CD4-positive, alpha-beta T cell treated with Interleukin-17A for 1 hour (primary cell): ENCODE measurements around the gene HM13.
"Not testable (repeated sequence)": the region's sequence is repeated elsewhere in the genome, so short reads cannot be mapped to it uniquely, and the experiment has no call there.

ENCODE experiments used
- DNase-seq: peaks from one replicate; pipeline ENCODE4 v3.0.0-alpha.2; 2020

Gene HM13

GRCh38 chr20:31514154-31515071, at the start of gene HM13:
TSS of gene HM13 (plus strand) at chr20:31514442. CDS start at chr20:31514552, 110 bp downstream.
- peak; percentile 89 for DNase-seq

- DNase-seq: not testable (repeated sequence)
Observed at GRCh38 chr20:31470946-31471345, 43.3 kb upstream of the HM13 start.

- no peak for DNase-seq
Observed at GRCh38 chr20:31472395-31473330, 41.6 kb upstream of the HM13 start.

- no peak for DNase-seq
Observed at GRCh38 chr20:31473331-31474096, 40.7 kb upstream of the HM13 start.

GRCh38 chr20:31474097-31474436, 40.2 kb upstream of the HM13 start:
- DNase-seq: no peak

- DNase-seq: no peak
Observed at GRCh38 chr20:31474758-31475427, 39.3 kb upstream of the HM13 start, which contains the start of the genes DEFB124 and REM1. TSS of gene DEFB124 (minus strand) at chr20:31475127. CDS start at chr20:31473013, 2,114 bp downstream. TSS of gene REM1 (plus strand) at chr20:31475288. CDS start at chr20:31476446, 1,158 bp downstream.

GRCh38 chr20:31475472-31476293, 38.6 kb upstream of the HM13 start:
- DNase-seq: no peak

- DNase-seq: no peak
Observed at GRCh38 chr20:31476294-31476585, 38.0 kb upstream of the HM13 start.

- DNase-seq: no peak
Observed at GRCh38 chr20:31476643-31477215, 37.5 kb upstream of the HM13 start.

- DNase-seq: peak; percentile 19
Observed at GRCh38 chr20:31484001-31484400, 30.2 kb upstream of the HM13 start.

- DNase-seq: no peak
Observed at GRCh38 chr20:31485450-31486339, 28.5 kb upstream of the HM13 start.

- no peak for DNase-seq
Observed at GRCh38 chr20:31488115-31488514, 26.1 kb upstream of the HM13 start.

GRCh38 chr20:31489152-31489551, 25.1 kb upstream of the HM13 start:
- no peak for DNase-seq

GRCh38 chr20:31490752-31491151, 23.5 kb upstream of the HM13 start:
- DNase-seq: no peak

- no peak for DNase-seq
Observed at GRCh38 chr20:31494131-31494530, 20.1 kb upstream of the HM13 start.

GRCh38 chr20:31496761-31497295, 17.4 kb upstream of the HM13 start:
- no peak for DNase-seq

GRCh38 chr20:31497838-31498540, 16.3 kb upstream of the HM13 start:
- DNase-seq: no peak

- no peak for DNase-seq
Observed at GRCh38 chr20:31500527-31500926, 13.7 kb upstream of the HM13 start.
